ENCODE results near the gene LIPT2.

GRCh38 chr11:74505911-74506310 is 12.4 kb upstream of the LIPT2 start:
- TF ChIP-seq CTCF (IDR thresholded peaks at IDR 0.05) (no peak), POLR2A (IDR thresholded peaks at IDR 0.05) (no peak)
